K562 (cell line): Measurements from ENCODE around the gene GHRH.

Source experiments
- ARNT ChIP-seq, 2 experiments: fragments of 450-650 bp; IDR thresholded peaks; 2 replicates each; pipeline ENCODE4 v1.6.1; 2016; ENCODE audit warnings: mild to moderate bottlenecking in 1 of 2
- DPF2 ChIP-seq: fragments of 450-650 bp; IDR thresholded peaks from 2 replicates; pipeline ENCODE4 v1.6.1; 2016
- EP400 ChIP-seq: fragments of 450-650 bp; IDR thresholded peaks from 2 replicates; pipeline ENCODE4 v1.6.1; 2017; ENCODE audit warnings: antibody characterized with exemption, mild to moderate bottlenecking, moderate library complexity
- EZH2 ChIP-seq: IDR thresholded peaks from 2 replicates; pipeline ENCODE4 v1.6.1; 2012; ENCODE audit warnings: low read depth, mild to moderate bottlenecking, inconsistent platforms, low read length, borderline replicate concordance
- RBBP5 ChIP-seq: fragments of 200-600 bp; sonication (generic); IDR thresholded peaks from 2 replicates; pipeline ENCODE4 v1.6.1; 2012; ENCODE audit warnings: borderline replicate concordance, mild to moderate bottlenecking, low read length, control low read depth, inconsistent platforms; ENCODE audit not compliant: insufficient read depth, poor library complexity, severe bottlenecking
- ZBTB7A ChIP-seq: IDR thresholded peaks from 2 replicates; pipeline ENCODE4 v1.6.1; 2011; ENCODE audit warnings: low read depth, mild to moderate bottlenecking, low read length, moderate library complexity, borderline replicate concordance; ENCODE audit not compliant: control insufficient read depth
- TF ChIP-seq, protein P1 (sequence below), 3 experiments: IDR thresholded peaks in 2 of 3; conservative IDR thresholded peaks in 1 of 3; 2 replicates each; pipeline ENCODE4 v1.5.1; 2011 to 2012; ENCODE audit warnings: low read length in 3 of 3, mild to moderate bottlenecking in 3 of 3, control low read depth in 2 of 3, improper control_type of control experiment in 1 of 3, inconsistent platforms in 1 of 3, low read depth in 1 of 3, mixed read lengths in 1 of 3, moderate library complexity in 1 of 3; ENCODE audit not compliant: insufficient read depth in 2 of 3

- TF ChIP-seq DPF2 (no peak), ARNT (IDR thresholded peaks at IDR 0.05) (no peak), EZH2 (no peak), EP400 (no peak), RBBP5 (no peak), ZBTB7A (no peak)
- TF ChIP-seq, protein P1, sequence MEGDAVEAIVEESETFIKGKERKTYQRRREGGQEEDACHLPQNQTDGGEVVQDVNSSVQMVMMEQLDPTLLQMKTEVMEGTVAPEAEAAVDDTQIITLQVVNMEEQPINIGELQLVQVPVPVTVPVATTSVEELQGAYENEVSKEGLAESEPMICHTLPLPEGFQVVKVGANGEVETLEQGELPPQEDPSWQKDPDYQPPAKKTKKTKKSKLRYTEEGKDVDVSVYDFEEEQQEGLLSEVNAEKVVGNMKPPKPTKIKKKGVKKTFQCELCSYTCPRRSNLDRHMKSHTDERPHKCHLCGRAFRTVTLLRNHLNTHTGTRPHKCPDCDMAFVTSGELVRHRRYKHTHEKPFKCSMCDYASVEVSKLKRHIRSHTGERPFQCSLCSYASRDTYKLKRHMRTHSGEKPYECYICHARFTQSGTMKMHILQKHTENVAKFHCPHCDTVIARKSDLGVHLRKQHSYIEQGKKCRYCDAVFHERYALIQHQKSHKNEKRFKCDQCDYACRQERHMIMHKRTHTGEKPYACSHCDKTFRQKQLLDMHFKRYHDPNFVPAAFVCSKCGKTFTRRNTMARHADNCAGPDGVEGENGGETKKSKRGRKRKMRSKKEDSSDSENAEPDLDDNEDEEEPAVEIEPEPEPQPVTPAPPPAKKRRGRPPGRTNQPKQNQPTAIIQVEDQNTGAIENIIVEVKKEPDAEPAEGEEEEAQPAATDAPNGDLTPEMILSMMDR (IDR thresholded peaks at IDR 0.05 in 2 of 3, conservative IDR thresholded peaks at IDR 0.05 in 1 of 3; ENCODE audit: insufficient read depth in 2 of 3, low read depth in 1 of 3, low read length in 3 of 3): no peak
Measured at GRCh38 chr20:37305839-37306238, 44.2 kb upstream of the GHRH start.
